Upper lobe of left lung (tissue), 4 donors: ENCODE data around the gene FBLN1.

Experiments
- CTCF ChIP-seq, 6 experiments: fragments of 450-650 bp in 4 of 6; fragments of 200-600 bp in 2 of 6; sonication (generic) in 2 of 6; IDR thresholded peaks; one replicate each; pipeline ENCODE4 v1.5.1; 2016 to 2019; ENCODE audit warnings: antibody characterized with exemption in 6 of 6
- EP300 ChIP-seq, 4 donors: sonication (generic); formaldehyde crosslinking; IDR thresholded peaks; one replicate each; pipeline ENCODE4 v1.5.1; 2017; ENCODE audit warnings: antibody characterized with exemption in 4 of 4, control low read depth in 2 of 4
- POLR2A ChIP-seq, 4 donors: fragments of 450-650 bp; IDR thresholded peaks; one replicate each; pipeline ENCODE4 v1.5.1; 2016 to 2017; ENCODE audit warnings: antibody characterized with exemption in 4 of 4, mild to moderate bottlenecking in 2 of 4
- POLR2AphosphoS5 ChIP-seq, 2 donors: sonication (generic); formaldehyde crosslinking; IDR thresholded peaks; one replicate each; pipeline ENCODE4 v1.5.1; 2017; ENCODE audit warnings: antibody characterized with exemption in 2 of 2

DNA sequence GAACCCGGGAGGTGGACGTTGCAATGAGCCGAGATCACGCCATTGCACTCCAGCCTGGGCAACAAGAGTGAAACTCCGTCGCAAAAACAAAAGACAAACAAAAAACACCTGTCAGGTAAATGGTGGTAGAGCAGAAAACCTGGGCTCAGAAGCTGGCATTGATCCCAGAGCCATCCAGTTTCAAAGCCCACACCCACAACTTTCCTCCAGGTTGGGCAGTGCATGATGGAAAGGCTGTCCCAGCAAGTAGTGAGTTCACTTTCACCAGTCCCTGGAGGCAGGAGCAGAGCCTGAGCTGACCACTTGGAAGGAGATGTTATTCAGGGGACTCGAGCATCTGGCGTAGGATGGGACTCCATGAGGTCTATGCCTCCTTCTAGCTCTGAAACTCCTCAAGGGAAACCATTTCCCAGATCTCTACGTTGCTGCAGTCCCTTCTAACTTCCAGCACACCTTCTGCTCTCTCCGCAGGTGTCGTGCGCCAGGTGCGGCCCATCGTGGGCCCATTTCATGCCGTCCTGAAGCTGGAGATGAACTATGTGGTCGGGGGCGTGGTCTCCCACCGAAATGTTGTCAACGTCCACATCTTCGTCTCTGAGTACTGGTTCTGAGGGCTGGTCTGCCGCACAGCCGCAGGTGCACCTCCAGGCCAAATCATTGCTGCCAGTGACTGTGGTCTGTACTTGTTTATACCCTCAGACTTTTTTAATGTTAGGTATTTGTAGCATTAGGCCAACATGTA, 97.3 kb downstream of the FBLN1 start:
- TF ChIP-seq POLR2A (IDR thresholded peaks at IDR 0.05) (no peak), EP300 (IDR thresholded peaks at IDR 0.05) (no peak), CTCF (IDR thresholded peaks at IDR 0.05) (no peak), POLR2AphosphoS5 (IDR thresholded peaks at IDR 0.05) (no peak)
